OCI-LY7 (cell line): ENCODE data around the gene CLDN24.

Source experiments
- EZH2phosphoT487 ChIP-seq: fragments of 200-600 bp; sonication (generic); IDR thresholded peaks from 2 replicates; pipeline ENCODE4 v1.6.1; 2018; ENCODE audit warnings: low read depth, borderline replicate concordance, mild to moderate bottlenecking, mixed run types, antibody characterized with exemption, low read length, moderate library complexity, mixed read lengths
- TF ChIP-seq, protein P1 (sequence below): fragments of 200-600 bp; sonication (generic); conservative IDR thresholded peaks from 2 replicates; pipeline ENCODE4 v1.5.1; 2014; ENCODE audit warnings: mild to moderate bottlenecking, antibody characterized with exemption, low read length, moderate library complexity, mixed read lengths

DNA sequence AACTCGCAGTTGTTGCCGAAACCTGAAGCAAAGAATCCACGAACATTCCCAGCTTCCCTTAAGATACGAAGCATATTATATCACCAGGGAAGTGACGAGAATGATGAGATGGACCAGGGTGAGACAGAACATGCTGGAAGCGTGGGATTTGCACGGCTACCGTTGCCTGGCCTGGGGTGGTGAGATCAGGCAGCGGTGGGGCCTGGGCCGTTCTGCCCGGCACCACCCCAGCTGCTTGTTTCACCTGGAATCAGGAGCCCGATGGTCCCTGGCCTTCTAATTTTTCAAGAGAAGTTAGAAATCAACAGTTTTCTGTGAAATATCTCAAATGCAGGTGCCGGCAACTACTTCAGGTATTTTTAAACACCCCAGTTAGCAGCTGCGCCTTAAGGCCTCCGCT, 7.9 kb downstream of the CLDN24 start:
- no peak for TF ChIP-seq EZH2phosphoT487
- TF ChIP-seq, protein P1, sequence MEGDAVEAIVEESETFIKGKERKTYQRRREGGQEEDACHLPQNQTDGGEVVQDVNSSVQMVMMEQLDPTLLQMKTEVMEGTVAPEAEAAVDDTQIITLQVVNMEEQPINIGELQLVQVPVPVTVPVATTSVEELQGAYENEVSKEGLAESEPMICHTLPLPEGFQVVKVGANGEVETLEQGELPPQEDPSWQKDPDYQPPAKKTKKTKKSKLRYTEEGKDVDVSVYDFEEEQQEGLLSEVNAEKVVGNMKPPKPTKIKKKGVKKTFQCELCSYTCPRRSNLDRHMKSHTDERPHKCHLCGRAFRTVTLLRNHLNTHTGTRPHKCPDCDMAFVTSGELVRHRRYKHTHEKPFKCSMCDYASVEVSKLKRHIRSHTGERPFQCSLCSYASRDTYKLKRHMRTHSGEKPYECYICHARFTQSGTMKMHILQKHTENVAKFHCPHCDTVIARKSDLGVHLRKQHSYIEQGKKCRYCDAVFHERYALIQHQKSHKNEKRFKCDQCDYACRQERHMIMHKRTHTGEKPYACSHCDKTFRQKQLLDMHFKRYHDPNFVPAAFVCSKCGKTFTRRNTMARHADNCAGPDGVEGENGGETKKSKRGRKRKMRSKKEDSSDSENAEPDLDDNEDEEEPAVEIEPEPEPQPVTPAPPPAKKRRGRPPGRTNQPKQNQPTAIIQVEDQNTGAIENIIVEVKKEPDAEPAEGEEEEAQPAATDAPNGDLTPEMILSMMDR: no peak
